Body of pancreas (tissue), 4 donors: Measurements from ENCODE around the gene TNS3. TPM values are rescaled to one million over a fixed set of nuclear protein-coding genes. Genes with fewer than 3 reads are reported as not detected.

Experiments
- ATAC-seq: fragments of 150-250 bp; one replicate; pipeline ENCODE4 v1.9.1; 2016
- DNase-seq, 4 donors: peaks; one replicate each; pipeline ENCODE4 v3.0.0-alpha.2; 2019
- H3K27ac ChIP-seq, 4 donors: fragments of 200-600 bp; sonication (generic); 1 replicate in 3 of 4; 2 replicates in 1 of 4; pipeline versions ENCODE4 v1.5.1 to v1.6.1; 2016 to 2019; ENCODE audit warnings: mild to moderate bottlenecking in 1 of 4, mixed read lengths in 1 of 4, moderate library complexity in 1 of 4
- H3K27me3 ChIP-seq, 2 donors: fragments of 200-600 bp; sonication (generic); one replicate each; pipeline ENCODE4 v1.6.0; 2016; ENCODE audit warnings: mild to moderate bottlenecking in 1 of 2
- H3K36me3 ChIP-seq, 2 donors: fragments of 200-600 bp; sonication (generic); replicated peaks in 1 of 2; 2 replicates each; pipeline ENCODE4 v1.5.1; 2016; ENCODE audit warnings: low read depth in 2 of 2; ENCODE audit not compliant: insufficient read depth in 1 of 2
- H3K4me1 ChIP-seq: fragments of 200-600 bp; sonication (generic); one replicate; pipeline ENCODE4 v1.6.0; 2016
- H3K4me3 ChIP-seq, 2 donors: fragments of 200-600 bp; sonication (generic); 1 replicate in 1 of 2; 2 replicates in 1 of 2; pipeline ENCODE4 v1.5.1; 2016 to 2019
- H3K9me3 ChIP-seq, 3 donors: fragments of 200-600 bp; sonication (generic); 1 replicate in 2 of 3; 2 replicates in 1 of 3; pipeline ENCODE4 v1.5.1; 2016
- CTCF ChIP-seq, 7 experiments: fragments of 450-650 bp in 4 of 7; fragments of 200-600 bp in 3 of 7; sonication (generic) in 3 of 7; IDR thresholded peaks; one replicate each; pipeline ENCODE4 v1.5.1; 2016 to 2019; ENCODE audit warnings: antibody characterized with exemption in 7 of 7
- POLR2A ChIP-seq, 3 donors: fragments of 450-650 bp; IDR thresholded peaks; one replicate each; pipeline ENCODE4 v1.6.1; 2016; ENCODE audit warnings: antibody characterized with exemption in 3 of 3, mild to moderate bottlenecking in 2 of 3
- WGBS, 2 donors: methylation state at CpG; one replicate each; pipeline ENCODE4 v1.1.5; 2017; 5-methylcytosine and 5-hydroxymethylcytosine counted together
- intact Hi-C: fragments of 100-400 bp; cut with DNase I; formaldehyde crosslinking; loops from one replicate; pipeline ENCODE4 v1.15.1; 2023
- total RNA-seq, 2 donors: library from RNA; depleted of rRNA; stranded (reverse); fragments of >200 nt; gene quantifications; one replicate each; pipeline ENCODE4 v1.1.0, GENCODE V29; 2016

TNS3 gene
- total RNA-seq, 2 donors from 2014 or later: 100 to 265 TPM

DNA sequence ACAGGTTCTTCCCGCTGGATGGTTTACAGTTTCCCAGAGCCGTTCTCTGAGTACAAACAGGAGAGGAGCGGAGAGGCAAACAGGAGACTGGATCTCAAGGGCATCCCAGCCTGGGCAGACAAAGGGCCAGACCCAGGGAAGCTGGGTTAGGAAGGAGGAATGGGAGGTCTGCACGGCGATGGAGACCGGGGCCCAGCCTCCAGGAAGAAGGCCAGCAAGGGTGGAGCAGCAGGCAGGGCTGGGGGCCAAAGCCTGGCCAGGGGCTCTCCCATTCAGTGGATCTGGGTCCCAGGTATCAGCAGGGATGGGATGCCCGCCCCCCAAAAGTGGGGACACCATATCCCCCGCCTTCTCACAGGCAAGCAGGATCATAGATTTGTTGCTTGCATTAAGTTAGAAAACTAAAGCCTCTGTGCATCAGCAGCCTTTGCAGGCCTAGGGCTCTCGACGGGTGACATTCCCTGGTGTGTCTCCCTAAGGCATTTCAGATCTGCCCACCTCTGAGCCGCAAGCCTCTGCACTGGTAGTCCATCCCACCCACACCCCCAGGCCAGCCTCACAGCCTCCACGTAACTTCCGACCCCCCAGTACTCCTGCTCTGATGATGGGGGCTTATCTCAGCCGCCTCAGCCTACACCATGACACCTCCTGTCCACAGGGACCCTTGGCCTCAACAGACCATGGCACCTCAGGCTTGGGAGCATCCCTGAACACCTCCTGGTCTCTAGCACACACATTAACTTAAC lies 59.9 kb downstream of the TNS3 start:
- H3K36me3 ChIP-seq: peaks cover 0 to 9% of the 10 kb centered on the region in 2 donors
- H3K4me1 ChIP-seq: peaks cover 25% of the 10 kb centered on the region
- no peak overlapping the region for H3K27ac ChIP-seq
- H3K9me3 ChIP-seq: no peaks in the 10 kb centered on the region
- 84 to 91% methylated on average over 9 to 14 of the region's 14 CpGs for whole genome bisulfite sequencing, 2 donors
- intact Hi-C loops: no loop called here
- ATAC-seq (no peak), DNase-seq (no peak)
- TF ChIP-seq POLR2A (IDR thresholded peaks at IDR 0.05): no peak
- no peak for TF ChIP-seq CTCF (IDR thresholded peaks at IDR 0.05)
- no peaks in the 10 kb centered on the region for H3K27me3 ChIP-seq
- H3K4me3 ChIP-seq: no peak overlapping the region

DNA sequence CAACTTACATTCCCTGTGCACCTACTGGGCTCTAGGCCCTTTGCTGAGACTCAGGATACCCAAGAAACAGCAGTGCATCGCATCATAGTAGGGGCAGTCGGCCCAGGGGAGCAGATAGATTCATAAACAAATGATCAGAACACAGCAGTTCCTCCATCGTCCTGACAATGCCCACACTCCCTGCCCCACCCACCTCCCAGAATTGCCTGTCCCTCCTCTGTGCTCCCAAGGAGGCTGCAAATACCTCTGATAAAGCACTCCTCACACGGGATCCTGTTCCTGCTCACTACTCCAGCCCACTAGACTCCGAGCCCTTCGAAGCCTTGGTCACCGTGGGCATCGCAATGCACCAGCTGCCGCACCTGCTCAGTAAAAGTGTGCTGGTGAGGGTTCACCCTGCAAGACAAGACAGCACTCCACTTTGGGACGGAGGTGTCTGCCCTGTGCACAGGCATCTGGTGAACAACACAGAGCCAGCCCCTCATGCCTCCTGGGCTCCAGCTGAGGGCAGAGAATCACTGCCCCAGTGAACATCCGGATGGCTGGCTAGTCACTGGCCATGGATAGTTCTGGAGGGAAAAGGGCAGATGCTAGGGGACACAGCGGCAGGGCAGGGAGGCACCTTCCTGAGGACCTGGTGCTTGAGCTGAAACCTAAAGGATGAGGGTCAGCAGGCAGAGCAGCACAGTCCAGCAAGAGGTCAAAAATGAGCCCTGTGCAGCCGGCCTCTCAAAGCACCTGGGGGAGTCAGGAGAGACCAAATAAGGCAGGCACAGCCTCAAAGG lies 60.7 kb downstream of the TNS3 start:
- peaks cover 0 to 9% of the 10 kb centered on the region in 2 donors for H3K36me3 ChIP-seq
- intact Hi-C loops: no loop called here
- H3K9me3 ChIP-seq: no peaks in the 10 kb centered on the region
- DNase-seq (no peak), ATAC-seq (no peak)
- H3K4me1 ChIP-seq: peaks cover 26% of the 10 kb centered on the region
- H3K27ac ChIP-seq: no peak overlapping the region
- no peak for TF ChIP-seq CTCF (IDR thresholded peaks at IDR 0.05)
- no peak for TF ChIP-seq POLR2A (IDR thresholded peaks at IDR 0.05)
- H3K27me3 ChIP-seq: no peaks in the 10 kb centered on the region
- no peak overlapping the region for H3K4me3 ChIP-seq
- 85 to 89% methylated on average over 6 to 13 of the region's 13 CpGs for WGBS, 2 donors

DNA sequence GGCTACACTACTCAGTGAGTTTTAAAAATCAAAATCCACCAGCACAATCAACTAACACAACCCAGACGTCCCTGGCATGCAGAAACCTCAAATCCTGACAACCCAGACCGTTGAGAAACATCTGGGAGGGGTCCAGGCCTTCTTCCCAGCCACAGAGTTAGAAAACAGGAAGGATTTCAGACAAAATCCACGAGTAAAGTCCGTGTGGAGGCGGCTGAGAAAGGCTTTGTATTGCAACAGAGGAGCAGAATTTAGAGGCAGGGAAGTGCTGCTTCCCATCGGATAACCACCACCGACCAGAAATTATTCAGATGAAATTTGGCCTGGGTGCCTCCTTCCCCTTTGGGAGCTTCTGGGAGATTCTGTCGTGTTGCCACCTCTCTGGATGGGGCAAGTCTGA lies 61.5 kb downstream of the TNS3 start:
- Histone ChIP-seq H3K9me3 (no peaks in the 10 kb centered on the region), H3K27me3 (no peaks in the 10 kb centered on the region), H3K27ac (no peak overlapping the region), H3K4me1 (peaks cover 23% of the 10 kb centered on the region), H3K36me3 (peaks cover 0 to 6% of the 10 kb centered on the region in 2 donors), H3K4me3 (no peak overlapping the region)
- intact Hi-C loops: no loop called here
- peak; percentile 33 for ATAC-seq
- peak in 2 of 4 donors; percentile 46 to 68 for DNase-seq
- 52 to 78% methylated on average over 8 of the region's 8 CpGs for WGBS, 2 donors
- no peak for TF ChIP-seq POLR2A (IDR thresholded peaks at IDR 0.05)

- WGBS, 2 donors: 63 to 74% methylated on average over 7 of the region's 7 CpGs
- Histone ChIP-seq H3K4me3 (no peak overlapping the region), H3K27ac (no peak overlapping the region), H3K36me3 (no peaks in the 10 kb centered on the region), H3K9me3 (no peaks in the 10 kb centered on the region), H3K4me1 (peaks cover 33% of the 10 kb centered on the region), H3K27me3 (no peaks in the 10 kb centered on the region)
- intact Hi-C loops: no loop called here
- DNase-seq (peak in 1 of 4 donors; percentile 52), ATAC-seq (no peak)
- TF ChIP-seq CTCF (IDR thresholded peaks at IDR 0.05) (no peak), POLR2A (IDR thresholded peaks at IDR 0.05) (no peak)
These were observed 63.1 kb downstream of the TNS3 start for GRCh38 chr7:47518827-47519226.

DNA sequence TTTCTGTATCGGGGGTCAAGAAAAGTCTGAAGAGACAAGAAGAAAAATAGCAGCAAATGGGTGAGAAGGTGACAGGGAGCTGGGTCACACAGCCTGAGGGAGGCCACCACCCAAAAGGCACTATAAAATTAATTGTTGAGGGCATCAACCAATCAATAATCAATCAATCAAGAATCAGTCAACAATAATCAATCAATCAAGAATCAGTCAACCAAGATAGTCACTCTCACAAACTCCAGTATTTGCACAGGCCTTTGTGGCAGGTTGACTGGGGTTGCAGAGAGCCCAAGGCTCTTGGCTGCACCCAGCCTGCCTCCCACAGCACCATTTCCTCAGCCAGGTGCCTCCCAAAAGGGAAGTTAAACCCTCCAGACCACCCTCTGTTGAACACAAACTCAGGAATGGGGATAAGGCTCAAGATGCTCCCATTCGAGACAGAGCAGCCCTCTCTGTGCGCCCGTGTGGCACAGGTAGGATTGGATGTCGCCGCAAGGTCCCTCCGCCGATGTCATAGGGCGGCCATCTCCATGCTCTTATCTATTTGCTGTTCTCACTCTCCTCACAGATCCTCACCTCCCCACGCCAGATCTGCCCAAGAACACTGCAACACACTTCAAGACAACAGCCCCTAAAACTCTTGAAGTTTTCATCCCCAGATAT lies 64.0 kb downstream of the TNS3 start:
- peaks cover 37% of the 10 kb centered on the region for H3K4me1 ChIP-seq
- no peaks in the 10 kb centered on the region for H3K9me3 ChIP-seq
- DNase-seq (no peak), ATAC-seq (no peak)
- WGBS, 2 donors: 97% methylated on average over 10 of the region's 10 CpGs
- intact Hi-C loops: no loop called here
- TF ChIP-seq POLR2A (IDR thresholded peaks at IDR 0.05) (no peak), CTCF (IDR thresholded peaks at IDR 0.05) (no peak)
- no peak overlapping the region for H3K27ac ChIP-seq
- no peaks in the 10 kb centered on the region for H3K27me3 ChIP-seq
- no peaks in the 10 kb centered on the region for H3K36me3 ChIP-seq
- H3K4me3 ChIP-seq: no peak overlapping the region
